ACHN (cell line): ENCODE results near the gene ERCC1.

Experiments used
- DNase-seq: peaks from one replicate; pipeline ENCODE4 v3.0.0-alpha.2; 2015
- in situ Hi-C: cut with HindIII; loops from 2 replicates; pipeline ENCODE4 v1.10.0; 2017; ENCODE audit warnings: low sequenced_read_pairs, low pct_ligation_motif_present, low pct_unique_long_range_greater_than_20kb

ERCC1 gene

DNA sequence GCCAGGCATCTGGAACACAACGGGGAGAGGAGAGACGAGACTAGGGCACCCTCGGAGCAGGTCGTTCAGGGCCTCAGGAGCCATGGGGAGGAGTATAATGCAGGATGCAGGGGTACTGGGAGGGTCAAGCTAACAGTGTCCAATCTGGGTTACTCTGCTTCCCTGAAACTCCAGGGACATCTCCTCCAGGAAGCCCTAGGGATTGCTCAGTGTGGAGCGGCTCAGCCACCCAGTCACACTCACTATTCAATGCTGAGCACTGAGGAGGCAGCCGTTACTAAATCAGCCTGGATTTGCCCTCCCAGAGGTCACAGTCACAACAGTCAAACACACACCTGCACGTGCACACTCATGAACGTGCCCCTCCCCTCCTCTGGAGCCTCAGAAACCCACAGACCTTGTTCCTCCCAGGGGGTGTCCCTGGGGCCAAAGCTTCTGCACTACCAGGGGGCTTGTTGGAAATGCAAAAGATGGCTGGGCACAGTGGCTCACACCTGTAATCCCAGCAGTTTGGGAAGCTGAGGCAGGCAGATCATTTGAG, 37.2 kb upstream of the ERCC1 start:
- no peak for DNase-seq
- in situ Hi-C loops = no loop called here

- in situ Hi-C loops = no loop called here
These were observed 34.1 kb upstream of the ERCC1 start for GRCh38 chr19:45457776-45458175.

GRCh38 chr19:45456500-45456815, 32.7 kb upstream of the ERCC1 start:
- in situ Hi-C loops = no loop called here
- DNase-seq = no peak

More at GRCh38 chr19:45457776-45458175, 34.1 kb upstream of the ERCC1 start:
- DNase-seq = no peak

DNA sequence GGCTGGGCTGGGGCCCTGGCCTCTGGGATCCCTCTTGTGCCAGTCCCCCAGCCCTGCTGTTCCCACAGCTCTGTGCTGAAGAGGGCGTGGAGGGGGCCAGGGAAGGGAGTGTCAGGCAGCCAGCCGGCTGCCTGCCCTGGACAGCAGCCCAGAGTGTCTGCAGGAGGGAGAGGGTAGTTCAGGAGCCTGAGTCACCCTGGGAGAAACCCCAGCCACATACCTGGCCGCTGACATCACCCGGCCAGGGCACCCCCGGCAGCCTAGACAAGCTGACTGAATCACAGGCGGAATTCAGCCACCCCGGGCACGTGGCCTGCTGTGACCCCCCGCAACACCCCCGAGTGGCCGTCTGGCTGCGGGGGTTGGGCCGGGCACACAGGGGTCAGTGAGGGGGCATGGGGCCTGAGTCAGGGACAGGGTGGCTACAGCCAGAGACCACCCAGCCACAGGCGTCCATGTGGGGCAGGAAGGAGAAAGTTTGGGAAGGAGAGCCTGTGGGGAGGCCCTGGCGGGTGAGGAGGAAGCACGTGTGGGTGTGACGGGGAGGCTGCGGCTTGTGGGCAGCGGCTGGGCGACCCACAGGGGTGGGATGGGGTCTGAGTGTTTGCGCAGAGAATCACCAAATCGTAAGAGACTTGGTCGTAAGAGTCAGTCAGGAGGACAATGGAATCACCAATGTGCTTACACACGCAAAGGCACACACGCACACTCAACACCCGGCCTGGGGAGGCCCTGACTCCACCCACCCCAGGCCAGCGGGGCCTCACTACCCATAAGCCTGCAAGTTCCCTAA, 32.2 kb upstream of the ERCC1 start:
- peak; percentile 97 for DNase-seq
- in situ Hi-C loops = no loop called here

- no peak for DNase-seq
- in situ Hi-C loops = no loop called here
These were observed 28.2 kb upstream of the ERCC1 start for GRCh38 chr19:45451850-45452387.

DNA sequence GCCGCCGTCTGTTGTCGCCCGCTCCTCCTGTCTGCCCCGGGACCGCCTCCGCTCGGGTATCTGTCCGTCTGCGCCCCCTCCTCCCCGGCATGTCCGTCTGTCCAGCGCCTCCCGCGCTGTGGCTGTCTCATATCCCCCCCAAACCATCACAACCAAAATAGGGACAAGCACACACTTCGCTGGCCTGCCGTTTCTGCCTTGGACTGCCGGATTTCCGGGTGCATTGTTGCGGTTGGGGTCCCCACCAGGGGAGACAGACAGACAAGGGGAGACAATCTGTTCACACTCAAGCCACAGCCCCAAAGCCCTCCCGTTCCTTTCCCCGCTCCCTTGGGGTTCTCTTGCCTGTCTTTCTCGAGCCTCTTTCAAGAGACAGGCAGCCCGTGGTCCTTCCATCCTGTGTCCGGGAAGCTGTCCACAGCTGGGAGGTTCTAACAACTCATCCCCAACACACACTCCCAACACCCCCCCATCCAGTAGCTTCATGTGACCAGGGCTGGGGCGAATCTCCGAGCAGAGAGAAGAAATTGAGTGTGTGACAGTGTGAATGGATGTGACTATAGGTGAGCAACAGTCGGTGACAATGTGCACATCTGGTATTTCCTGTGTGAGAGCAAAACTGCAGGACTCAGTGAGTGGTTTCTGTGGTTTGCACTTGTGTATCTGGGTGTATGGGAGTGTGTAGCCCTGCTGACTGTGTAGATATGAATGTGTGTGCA, 27.6 kb upstream of the ERCC1 start:
- DNase-seq = no peak
- in situ Hi-C loops = no loop called here

DNA sequence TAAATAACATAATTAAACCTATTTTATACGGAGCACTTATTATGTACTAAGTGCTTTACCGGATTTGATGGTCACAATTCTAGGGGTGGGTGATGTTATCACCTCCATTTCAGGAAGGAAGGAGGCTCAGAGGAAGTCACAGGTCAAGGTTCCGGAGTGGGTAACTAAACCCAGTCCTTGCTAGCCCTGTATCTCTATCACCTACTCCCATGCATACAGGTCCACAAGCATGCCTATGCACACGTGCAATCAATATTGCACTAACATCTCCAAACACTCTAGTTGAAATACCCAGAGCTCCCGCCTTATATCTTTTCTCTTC, 26.3 kb upstream of the ERCC1 start:
- in situ Hi-C loops = no loop called here
- DNase-seq = no peak

GRCh38 chr19:45448887-45449299, 25.2 kb upstream of the ERCC1 start:
- in situ Hi-C loops = no loop called here
- DNase-seq = no peak

DNA sequence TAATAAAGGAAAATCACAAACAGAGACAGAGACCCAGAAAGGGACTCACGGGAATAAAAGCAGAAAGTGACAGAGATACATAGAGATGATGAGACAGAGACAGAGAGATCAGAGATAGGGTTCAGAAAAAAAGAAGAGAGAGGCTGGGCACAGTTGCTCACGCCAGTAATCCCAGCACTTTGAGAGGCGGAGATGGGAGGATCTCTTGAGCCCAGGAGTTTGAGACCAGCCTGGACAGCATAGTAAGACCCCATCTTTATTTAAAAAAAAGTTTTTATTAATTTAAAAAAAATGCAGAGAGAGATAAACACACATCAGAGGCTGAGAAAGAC, 24.7 kb upstream of the ERCC1 start:
- in situ Hi-C loops = no loop called here
- no peak for DNase-seq

DNA sequence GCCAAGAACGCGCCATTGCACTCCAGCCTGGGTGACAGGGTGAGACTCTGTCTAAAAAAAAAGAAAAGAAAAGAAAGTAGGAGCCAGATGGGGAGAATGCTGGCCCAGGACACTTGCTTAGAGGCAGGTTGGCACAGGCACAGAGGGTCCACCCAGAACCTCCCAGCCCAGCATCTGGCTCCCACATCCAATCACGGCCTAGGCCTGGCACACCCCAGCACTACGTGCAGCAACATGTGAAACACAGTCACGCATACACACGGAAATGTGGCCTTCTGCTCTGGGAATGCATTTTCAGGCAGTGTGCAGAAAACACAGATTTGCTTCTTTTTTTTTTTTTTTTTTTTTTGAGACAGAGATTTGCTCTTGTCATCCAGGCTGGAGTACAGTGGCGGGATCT, 23.2 kb upstream of the ERCC1 start:
- DNase-seq = no peak
- in situ Hi-C loops = no loop called here

DNA sequence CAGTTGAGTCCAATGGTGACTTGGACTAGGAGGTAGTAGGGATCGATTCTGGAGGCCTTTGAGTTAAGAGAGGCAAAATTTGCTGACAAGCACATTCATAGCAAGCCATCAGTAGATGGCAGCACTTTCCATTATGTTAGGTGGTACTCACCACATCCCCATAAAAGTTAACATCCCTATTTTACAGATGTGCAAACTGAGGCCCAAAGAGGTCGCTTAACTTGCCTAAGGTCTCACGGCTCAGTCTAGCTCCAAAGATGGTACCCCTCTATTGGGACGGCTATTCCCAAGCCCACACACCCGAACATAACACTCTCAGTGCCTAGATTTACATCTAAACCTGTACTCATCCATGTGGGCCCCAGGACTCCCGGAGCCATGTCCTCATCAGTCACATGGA, 22.6 kb upstream of the ERCC1 start:
- peak; percentile 58 for DNase-seq
- in situ Hi-C loops = no loop called here

GRCh38 chr19:45445139-45445538, 21.4 kb upstream of the ERCC1 start:
- in situ Hi-C loops = no loop called here
- no peak for DNase-seq

DNA sequence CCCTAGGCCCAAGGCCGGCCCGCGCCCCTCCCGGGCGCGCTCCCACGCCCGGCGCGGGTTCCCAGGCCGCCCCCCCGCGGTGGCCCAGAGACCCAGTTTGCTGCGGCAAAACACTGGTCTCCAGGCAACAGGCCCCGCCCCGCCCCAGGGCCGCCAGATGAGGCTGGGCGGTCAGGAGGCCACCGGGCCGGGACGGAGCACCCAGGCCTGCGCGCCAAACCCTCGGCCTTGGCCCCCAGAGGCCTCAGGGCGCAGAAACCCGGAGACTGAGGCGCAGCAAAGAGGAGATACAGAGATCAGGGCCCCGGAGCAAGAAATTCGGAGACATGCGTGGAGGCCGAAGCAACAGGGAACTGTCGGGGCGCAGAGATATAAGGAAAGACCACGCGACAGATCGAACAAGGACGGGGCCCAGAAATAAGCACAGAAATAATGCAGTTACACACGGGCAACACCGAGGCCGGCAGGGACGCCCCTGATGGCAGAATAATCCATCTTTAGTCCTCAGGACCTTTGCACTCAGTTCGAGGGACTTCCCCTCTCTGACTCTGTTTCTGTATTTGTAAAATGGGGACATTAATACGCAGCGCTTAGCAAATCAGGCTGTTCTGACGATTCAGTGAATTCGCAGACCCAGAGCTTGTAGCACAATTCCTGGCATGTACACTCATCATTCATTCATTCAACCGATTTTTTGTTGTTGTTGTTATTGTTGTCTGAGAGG, 20.8 kb upstream of the ERCC1 start:
- in situ Hi-C loops = no loop called here

DNA sequence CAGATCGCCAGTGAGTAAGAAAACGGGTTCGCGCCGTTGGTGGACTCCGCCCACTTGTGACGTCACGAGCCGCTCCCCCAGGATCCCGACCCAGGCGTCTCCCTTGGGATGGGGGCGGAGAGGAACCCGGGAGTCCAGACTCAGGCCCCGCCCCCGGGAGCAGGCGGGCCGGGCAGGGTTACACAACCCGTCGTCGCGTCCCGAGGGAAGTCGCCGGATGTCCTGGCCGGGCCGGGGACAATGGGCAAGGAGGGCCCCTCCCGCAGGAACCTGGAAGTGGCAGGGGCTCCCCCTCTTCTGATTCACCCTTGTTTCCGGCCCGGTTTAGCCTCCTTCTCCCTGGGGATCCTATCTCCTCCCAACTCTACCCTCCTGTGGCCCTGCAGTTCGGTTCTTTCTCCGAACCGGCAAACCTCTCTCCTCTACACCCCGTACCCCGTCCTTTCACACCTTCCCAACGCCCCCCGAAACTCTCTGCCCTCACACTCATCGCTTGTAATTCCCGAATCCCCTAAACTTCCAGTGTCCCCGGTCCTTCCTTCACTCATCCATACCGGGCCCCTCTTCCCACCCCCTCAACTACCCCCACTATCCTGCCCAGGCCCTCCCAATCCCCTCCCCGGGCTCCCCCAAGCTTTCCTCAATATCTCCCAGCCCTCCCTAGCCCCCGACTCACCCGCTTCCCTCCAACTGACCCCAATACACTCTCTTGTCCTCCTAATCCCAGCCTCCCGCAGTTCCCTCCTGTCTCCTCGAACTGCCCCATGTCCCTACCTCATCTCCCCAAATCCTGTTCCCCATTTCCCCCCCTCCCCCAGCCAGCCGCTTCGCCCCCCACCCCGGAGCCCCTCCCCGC, 20.0 kb upstream of the ERCC1 start:
- in situ Hi-C loops = no loop called here
- DNase-seq = peak; percentile 92

More for the DNA sequence above, 20.8 kb upstream of the ERCC1 start:
- peak; percentile 86 for DNase-seq

- DNase-seq = peak; percentile 14
- in situ Hi-C loops = no loop called here
These were observed 19.2 kb upstream of the ERCC1 start for GRCh38 chr19:45442778-45443461.

GRCh38 chr19:45442408-45442777, 18.7 kb upstream of the ERCC1 start:
- DNase-seq = no peak
- in situ Hi-C loops = no loop called here

GRCh38 chr19:45440873-45441654, 17.3 kb upstream of the ERCC1 start:
- in situ Hi-C loops = no loop called here
- peak; percentile 57 for DNase-seq
